ENCODE results near the gene MCRIP2.
"Not testable (repeated sequence)": the region's sequence is repeated elsewhere in the genome, so short reads cannot be mapped to it uniquely, and the experiment has no call there.

MCRIP2 gene

DNA sequence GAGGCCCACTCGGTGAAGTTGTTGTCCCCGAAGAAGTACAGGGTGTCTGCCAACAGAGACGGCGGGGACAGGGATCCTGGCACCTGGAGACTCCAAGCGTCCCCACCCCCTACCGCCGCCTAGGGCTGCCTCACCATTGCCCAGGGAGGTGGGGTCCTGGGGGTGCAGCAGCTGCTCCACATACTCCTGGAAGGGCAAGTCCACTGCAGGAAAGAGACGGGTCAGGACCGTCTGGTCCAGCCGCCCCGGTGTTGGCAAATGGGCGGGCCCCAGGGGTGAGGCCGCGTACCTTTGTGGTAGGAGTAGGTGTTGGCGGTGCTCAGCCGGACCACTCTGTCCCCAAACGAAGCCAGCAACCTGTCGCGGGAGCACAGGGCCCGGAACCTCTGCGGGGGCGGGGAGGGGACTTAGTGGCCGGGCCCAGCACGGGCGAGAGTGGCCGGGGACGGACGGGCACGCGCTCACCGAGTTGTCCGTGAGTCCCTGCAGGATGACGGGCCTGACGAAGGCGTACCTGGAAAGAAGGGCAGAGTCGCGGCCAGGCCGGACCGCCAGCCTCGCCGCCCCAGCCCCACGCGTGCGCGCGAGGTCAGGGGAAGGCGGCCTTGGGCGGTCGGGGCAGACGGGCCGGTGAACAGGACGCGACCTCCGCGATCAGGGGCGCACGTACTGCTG lies 41.9 kb downstream of the MCRIP2 start:
- DNase-seq, result peak; percentile 46

DNA sequence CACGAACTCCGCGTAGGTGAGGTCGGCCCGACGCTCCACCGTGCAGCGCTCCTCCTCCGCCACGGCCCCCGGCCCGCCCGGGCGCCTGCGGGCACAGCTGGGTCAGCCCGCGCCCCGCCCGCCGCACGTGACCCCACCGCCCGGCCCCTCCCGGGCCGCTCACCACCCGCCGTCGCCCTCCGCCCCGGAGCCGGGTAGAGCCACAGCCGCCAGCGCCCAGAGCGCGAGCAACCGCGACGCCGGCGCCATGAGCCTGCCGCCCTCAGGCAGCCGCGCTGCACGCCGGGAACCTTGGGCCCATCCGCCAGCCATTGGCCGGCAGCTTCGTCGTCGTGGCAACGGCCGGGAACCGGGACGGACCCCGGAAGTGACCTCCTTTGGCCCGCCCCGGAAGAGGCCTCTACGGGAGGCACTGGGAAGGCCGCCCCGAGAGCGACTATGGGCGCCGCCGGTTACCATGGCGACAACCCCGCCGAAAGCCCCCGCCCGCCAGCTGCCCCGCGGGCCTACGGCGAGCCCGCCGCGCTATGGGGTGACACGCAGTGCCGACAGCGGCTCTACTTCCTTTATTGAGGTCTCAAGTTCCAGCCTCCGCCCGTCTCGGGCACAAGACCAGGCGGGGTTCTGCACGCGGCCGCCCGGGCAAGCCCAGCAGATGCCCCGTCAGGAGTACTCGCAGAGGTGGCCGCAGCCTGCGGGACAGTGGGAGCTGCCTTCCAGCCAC lies 42.6 kb downstream of the MCRIP2 start, which contains the start of gene JMJD8:
Gene JMJD8, minus strand, starts transcription at position 264 of the 724 bp plus-strand sequence. Its CDS starts 15 bp downstream, at position 249.
- peak; percentile 98 for DNase-seq

DNA sequence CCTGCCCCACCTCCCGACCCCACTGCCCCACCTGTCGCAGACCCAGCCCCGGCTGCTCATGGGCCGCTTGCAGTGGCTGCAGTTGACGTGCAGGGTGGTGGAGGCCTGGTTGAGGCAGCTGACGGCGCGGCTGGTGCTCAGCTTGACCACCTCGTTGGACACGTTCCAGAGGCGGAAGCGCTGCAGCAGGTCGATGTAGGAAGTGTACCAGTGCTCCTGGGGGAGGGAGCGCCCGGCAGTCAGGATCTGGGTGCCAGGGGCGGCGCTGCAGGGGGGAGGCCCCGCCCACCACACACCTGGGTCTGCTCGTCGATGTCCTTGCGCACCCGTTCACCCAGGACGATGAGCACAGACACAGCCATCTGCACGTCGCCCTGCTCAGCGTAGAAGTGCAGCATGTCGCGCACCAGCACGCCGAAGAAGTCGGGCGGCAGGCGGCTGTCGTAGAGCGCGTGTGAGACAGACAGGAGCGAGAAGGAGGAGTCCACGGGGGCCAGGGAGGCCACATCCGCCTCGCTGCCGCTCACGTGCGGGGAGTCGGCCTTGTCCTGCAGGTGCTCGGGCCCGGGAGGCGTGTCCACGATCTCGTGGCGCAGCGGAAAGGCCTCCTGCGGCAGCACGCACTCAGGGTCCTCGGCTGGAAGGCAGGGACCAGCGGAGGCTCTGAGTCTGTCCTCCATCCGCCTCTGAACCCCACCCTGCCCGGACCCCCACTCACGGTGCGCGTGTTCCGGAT lies 43.5 kb downstream of the MCRIP2 start:
- no peak for DNase-seq

DNA sequence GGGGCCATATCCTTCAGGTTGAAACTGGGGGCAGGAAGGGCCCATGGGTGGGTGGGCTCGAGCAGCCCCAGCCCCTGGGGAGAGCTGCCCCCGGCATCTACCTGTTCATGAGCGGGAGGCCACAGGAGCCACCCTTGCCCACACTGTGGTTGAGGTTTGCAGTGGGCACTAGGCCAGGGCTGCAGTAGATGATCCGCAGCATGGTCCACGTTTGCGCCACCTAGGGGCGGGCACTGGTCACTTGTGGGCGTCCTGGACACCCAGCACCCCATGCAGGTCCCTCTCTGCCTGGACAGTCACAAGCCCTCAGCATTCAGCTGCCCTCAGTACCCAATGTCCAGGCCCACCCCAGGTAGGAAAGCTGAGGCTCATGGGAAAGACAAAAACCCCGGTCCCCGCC lies 44.3 kb downstream of the MCRIP2 start:
- DNase-seq, result peak; percentile 20

DNA sequence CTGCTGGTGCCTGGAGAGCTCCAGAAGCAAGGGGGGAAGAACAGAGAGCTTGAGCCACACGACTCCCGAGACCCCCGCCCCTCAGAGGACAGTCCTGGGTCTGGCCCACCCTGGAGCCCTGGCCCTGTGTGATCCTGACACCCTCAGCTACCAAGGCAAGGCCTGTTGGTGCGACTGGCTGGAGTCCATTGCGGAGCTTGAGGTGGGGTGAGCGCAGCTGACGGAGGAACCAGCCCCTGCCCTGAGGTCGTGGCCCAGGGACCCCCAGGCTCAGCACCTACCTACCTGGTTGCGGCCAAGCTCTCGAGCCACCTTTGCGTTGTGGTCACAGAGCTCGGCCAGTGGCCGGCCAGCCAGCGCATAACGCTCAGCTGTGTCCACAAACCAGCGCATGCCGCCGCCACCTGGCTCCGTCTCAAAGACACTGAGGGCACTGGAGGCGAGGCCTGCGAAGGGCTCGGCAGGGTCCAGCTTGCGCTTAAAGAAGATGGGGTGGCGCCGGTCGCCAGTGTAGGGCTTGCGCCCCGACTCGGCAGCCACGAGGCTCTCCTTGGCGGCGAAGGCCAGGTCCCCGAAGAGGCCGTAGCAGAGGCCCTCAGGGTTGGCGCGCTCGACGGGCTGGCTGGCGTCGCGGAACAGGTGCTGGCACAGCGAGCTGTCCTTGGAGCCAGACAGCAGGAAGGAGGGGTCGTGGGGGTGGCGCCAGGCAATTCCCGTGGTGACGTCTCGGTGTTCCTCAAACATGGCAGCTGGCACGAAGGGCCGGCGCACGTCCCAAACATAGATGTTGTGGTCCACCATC lies 45.0 kb downstream of the MCRIP2 start:
- DNase-seq, result no peak

DNA sequence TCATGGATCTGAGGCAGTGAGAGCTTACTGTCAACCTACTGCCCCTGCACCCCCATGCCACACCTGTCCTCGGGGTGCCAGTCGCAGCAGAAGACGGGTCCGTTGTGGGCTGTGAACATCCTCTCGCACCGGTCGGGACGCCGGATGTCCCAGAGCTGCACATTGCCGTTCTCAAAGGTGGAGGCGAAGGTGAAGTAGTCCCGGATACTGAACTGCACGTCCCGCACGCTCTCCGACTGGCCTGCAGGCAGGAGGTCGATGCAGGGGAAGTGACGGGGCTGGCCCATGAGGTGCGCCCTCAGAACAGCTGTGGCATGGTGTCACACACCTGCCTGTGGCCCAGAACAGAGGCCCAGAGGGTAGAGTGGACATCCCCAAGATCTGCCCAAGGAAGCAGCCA lies 45.9 kb downstream of the MCRIP2 start:
- no peak for DNase-seq

DNA sequence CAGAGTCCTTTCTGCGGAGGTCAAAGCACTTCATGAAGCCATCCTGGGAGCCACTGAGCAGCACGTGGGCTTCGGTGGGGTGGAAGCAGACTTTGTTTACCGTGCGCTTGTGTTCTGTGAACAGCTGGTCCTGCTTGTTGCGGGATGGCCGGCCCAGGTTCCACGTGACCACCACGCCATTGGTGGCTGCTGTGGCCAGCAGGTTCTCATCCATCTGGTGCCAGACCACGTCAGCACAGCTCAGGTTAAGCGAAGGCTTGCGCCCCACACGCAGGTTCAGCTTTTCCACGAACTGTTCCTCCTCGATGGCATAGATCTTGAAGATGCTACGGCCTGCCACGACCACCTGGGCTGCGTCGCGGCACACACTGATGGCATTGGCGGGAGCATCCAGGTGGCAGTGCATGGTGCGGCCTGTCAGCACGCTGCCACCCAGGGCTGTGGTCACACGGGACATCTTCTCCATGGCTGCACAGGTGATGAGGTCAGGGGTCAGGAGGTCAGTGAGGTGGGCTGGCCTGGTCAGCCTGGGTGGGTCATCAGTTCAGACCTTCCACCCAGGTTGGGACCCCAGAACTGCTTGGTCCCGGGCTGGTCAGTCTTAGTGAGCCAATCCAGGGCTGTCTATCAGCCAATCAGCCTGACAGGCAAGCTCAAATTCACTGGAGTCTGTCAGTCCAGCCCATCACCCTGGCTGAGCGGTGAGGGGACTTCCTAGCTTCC lies 47.7 kb downstream of the MCRIP2 start:
- DNase-seq, result no peak

DNA sequence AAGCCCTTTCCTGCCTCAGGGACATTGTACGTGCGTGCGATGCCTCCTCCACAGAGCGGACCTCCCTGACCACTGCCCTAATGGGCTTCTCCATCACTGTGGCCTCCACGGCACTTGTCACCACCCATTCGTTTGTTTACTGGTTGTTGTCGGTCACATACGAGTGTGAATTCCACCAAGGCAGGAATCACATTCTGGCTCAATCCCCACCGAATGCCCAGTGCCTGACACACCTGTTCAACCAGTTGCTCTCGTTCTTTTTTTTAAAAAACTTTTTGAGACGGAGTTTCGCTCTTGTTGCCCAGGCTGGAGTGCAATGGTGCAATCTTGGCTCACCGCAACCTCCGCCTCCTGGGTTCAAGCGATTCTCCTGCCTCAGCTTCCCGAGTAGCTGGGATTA lies 49.6 kb downstream of the MCRIP2 start:
- DNase-seq, result not testable (repeated sequence)

DNA sequence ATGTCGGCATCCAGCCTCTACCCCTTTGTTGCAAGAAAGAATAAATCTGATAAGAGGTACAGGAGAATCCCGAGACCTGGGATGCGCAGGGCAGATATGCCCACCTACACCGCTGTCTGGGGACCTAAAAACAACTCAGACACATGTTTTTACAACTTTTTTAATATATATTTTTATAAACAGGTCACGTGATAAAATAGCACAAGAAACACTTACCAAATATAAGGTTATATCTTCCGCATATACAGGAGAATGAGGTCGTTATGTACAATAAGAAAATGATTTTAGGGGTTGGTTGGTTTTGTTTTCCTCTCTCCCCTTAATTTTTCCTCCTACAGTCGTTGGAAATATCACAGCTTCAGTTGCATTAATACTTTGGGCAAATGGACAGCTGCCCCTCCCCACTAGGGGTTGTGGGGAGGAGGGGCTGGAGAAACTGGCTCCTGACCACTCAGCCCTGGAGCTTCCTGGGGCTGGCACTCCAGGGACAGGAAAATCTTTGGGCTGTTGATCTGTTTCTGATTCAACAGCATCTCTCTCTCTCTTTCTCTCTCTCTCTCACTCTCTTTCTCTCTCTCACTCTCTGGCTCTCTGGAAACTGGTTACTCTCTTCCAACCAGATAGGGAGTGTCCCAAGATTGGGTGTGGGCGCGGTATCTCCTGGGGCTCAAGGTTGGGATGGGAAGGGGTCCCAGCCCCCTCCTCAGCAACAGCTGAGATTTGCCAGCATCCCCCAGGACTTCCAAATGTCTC lies 50.9 kb downstream of the MCRIP2 start:
- no peak for DNase-seq

DNA sequence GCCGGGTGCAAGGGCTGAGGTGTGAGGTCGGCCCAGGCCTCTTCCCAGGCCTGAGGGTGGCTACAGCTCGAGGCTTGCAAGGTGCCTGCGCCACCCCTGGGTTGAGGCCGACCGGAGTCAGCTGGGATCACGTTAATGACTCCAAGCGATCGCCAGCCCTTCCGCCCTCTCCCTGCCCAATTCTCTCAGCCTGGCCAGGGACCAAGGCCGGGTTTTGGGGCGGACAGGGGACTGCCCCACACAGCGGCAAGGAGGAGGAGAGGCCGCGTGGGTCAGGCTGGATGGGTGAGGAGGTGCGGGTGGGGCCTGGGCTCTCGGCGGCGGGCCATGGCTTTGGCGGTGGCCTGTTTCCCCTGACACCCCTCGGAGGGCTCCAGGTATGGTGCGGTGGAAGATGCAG lies 51.7 kb downstream of the MCRIP2 start:
- no peak for DNase-seq

DNA sequence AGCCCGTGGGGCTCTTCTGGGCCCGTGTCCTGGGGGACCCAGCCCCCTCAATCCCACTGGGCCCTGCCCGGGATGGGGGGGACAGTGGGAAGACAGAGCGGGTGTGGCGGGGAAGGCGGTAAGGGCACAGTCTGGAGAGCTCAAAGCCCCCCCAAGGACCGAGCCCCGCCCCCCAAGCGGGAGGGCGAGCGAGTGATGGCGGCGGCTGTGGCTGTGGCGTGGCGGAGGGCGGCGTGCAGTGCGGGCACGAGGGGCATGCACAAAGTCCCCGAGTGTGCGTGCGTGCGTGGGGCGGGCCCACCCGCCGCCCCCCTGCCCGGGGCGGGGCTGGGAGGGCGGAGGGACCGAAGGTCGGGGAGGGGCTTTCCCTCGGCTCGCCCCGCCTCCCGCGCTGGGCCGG lies 52.1 kb downstream of the MCRIP2 start:
- DNase-seq, result no peak

DNA sequence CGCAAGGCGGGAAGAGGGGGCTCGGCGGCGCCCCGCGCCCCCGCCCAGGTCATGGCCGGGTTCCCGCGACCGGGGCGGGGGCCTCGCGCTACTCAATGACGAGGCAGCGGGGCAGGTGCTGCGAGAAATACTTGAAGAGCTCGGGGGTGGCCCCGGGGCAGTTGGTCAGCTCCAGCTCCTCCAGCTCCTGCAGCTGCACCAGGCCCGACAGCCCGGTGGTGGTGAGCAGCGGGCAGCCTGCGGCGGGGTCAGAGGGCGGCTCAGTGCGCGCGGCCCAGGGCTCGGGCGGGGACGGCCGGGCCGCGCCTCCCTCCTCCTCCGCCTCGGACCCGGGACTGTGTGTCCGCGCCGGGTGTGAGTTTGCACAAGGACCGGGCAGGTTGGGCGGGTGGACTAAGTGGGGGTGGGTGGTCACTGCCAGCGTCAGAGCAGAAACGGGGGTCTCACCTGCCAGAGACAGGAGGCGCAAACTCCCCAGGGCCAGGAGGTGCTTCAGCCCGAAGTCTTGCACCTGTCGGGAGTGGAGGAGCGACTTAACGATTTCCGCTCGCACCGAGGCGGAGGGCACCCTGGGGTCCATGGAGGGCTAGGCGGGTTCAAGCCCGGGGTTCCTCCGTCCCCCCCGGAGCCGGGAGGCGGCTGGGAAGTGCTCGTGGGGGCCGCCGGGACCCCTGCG lies 52.7 kb downstream of the MCRIP2 start:
- no peak for DNase-seq

DNA sequence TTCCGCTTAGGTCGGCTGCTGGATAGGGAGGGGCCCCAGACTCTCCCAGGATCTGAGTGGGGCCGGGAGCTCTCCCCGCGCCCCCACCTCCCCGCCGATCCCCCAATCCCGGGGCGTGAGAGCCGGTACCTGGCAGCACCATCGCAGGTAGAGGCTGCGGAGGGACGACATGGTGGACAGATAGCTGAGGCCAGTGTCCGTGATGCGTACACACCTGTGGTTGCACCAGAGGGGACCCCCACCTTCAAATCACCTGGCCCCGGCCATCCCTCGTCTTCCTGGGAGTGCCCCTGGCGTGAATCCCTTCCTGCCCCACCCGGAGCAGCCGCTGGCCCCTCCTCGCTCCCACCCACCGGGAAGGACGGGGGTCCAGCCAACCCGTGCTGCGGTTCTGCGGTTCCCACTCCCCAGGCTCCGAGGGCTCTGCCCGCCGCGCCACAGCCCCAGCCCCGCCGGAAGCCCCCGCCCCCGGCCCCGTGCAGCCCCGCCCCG lies 53.3 kb downstream of the MCRIP2 start:
- DNase-seq, result no peak

DNA sequence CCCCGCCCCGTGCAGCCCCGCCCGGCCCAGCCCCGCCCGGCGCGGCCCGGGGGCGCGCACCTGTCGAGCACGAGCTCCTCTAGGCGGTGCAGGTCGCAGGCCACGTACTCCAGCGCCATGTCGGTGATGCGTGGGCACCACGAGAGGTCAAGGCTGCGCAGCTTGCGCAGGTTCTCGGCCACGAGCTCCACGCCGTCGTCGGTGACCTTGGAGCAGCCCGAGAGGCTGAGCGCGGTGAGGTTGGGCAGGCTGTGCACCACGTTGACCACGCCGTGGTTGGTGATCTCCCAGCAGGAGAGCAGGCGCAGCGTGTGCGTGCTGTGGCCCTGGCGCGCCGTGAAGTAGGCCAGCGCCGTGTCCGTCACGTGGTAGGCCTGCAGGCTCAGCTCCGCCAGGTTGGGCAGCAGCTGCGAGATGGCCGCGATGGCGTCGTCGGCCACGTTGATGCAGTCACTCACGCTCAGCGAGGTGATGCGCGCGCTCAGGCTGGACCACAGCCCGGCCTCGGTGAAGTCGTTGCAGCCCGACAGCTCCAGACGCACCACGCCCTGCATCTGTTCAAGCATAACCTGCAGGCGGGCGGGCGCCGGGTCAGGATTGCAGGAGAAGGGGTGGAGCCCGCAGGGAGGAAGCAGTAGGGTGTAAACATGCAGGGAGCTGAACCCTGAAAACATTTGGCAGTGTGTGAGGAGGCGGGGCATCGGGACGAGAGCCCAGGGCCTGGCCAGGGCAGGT lies 53.9 kb downstream of the MCRIP2 start:
- DNase-seq, result no peak

All from OCI-M1 (cell line).